Tibial nerve (tissue), 4 donors: ENCODE measurements around the gene ATP8A2. TPM values are rescaled to one million over a fixed set of nuclear protein-coding genes. Genes with fewer than 3 reads are reported as not detected.

ENCODE experiments used
- DNase-seq, 2 donors: peaks; one replicate each; pipeline ENCODE4 v3.0.0-alpha.2; 2019; ENCODE audit warnings: low spot score in 2 of 2
- H3K27ac ChIP-seq, 4 donors: fragments of 200-600 bp; sonication (generic) in 3 of 4; one replicate each; pipeline ENCODE4 v1.5.1; 2017 to 2019; ENCODE audit warnings: mild to moderate bottlenecking in 1 of 4
- H3K27me3 ChIP-seq, 2 donors: fragments of 200-600 bp; sonication (generic) in 1 of 2; one replicate each; pipeline versions ENCODE4 v1.5.1 to v1.6.0; 2017 to 2019
- H3K36me3 ChIP-seq, 3 donors: fragments of 200-600 bp; sonication (generic); one replicate each; pipeline ENCODE4 v1.5.1; 2018 to 2019
- H3K4me1 ChIP-seq, 4 donors: fragments of 200-600 bp; sonication (generic) in 3 of 4; one replicate each; pipeline ENCODE4 v1.5.1; 2017 to 2019
- H3K4me3 ChIP-seq, 4 donors: fragments of 200-600 bp; sonication (generic) in 3 of 4; one replicate each; pipeline ENCODE4 v1.5.1; 2017 to 2019; ENCODE audit warnings: mild to moderate bottlenecking in 1 of 4, moderate library complexity in 1 of 4
- H3K9me3 ChIP-seq, 4 donors: fragments of 200-600 bp; sonication (generic) in 3 of 4; one replicate each; pipeline ENCODE4 v1.5.1; 2017 to 2019
- EP300 ChIP-seq, 2 donors: sonication (generic); formaldehyde crosslinking; IDR thresholded peaks; one replicate each; pipeline ENCODE4 v1.6.1; 2017; ENCODE audit warnings: antibody characterized with exemption in 2 of 2, mild to moderate bottlenecking in 1 of 2
- POLR2A ChIP-seq, 2 donors: fragments of 450-650 bp; IDR thresholded peaks; one replicate each; pipeline ENCODE4 v1.6.1; 2017; ENCODE audit warnings: antibody characterized with exemption in 2 of 2, mild to moderate bottlenecking in 2 of 2, moderate library complexity in 2 of 2
- WGBS, 2 donors: methylation state at CpG; one replicate each; pipeline ENCODE4 v1.1.5; 2018; 5-methylcytosine and 5-hydroxymethylcytosine counted together
- total RNA-seq, 4 donors: library from RNA; depleted of rRNA; stranded (reverse); fragments of >200 nt; gene quantifications; one replicate each; pipeline ENCODE4 v1.1.0, GENCODE V29; 2016
- TF ChIP-seq, protein P1 (sequence below), 5 experiments: fragments of 200-600 bp in 3 of 5; fragments of 450-650 bp in 2 of 5; sonication (generic) in 3 of 5; IDR thresholded peaks; one replicate each; pipeline ENCODE4 v1.5.1; 2016 to 2019; ENCODE audit warnings: antibody characterized with exemption in 5 of 5, mild to moderate bottlenecking in 3 of 5, moderate library complexity in 2 of 5

The ATP8A2 gene
- total RNA-seq, 4 donors from 2014 or later = 0.30 to 1.7 (median 0.61) TPM

DNA sequence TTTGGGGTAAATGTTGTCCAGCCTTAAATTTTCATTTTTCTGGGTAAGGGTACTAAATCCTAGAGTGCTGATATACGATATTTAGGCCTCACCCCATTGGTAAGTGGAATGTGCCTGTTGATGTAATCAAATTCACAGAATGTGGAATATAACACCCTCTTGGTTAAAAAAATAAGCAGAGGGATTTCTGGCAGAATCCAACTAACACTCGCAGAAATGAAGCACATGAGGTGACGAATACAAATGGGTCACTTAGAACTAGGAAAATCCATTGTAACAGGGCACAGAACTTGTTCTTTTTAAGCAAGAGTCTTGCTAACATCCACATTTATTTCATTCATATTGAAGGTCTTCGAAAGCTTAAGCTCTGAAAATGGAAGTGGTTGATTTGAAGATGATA is 359.8 kb downstream of the ATP8A2 start:
- no peak for DNase-seq
- H3K27ac ChIP-seq = no peak overlapping the region
- H3K27me3 ChIP-seq = no peaks in the 10 kb centered on the region
- no peak overlapping the region for H3K4me3 ChIP-seq
- no peaks in the 10 kb centered on the region for H3K4me1 ChIP-seq
- H3K36me3 ChIP-seq = no peaks in the 10 kb centered on the region
- H3K9me3 ChIP-seq = no peaks in the 10 kb centered on the region
- 73 to 78% methylated on average over 4 of the region's 4 CpGs for WGBS, 2 donors
- TF ChIP-seq, protein P1, sequence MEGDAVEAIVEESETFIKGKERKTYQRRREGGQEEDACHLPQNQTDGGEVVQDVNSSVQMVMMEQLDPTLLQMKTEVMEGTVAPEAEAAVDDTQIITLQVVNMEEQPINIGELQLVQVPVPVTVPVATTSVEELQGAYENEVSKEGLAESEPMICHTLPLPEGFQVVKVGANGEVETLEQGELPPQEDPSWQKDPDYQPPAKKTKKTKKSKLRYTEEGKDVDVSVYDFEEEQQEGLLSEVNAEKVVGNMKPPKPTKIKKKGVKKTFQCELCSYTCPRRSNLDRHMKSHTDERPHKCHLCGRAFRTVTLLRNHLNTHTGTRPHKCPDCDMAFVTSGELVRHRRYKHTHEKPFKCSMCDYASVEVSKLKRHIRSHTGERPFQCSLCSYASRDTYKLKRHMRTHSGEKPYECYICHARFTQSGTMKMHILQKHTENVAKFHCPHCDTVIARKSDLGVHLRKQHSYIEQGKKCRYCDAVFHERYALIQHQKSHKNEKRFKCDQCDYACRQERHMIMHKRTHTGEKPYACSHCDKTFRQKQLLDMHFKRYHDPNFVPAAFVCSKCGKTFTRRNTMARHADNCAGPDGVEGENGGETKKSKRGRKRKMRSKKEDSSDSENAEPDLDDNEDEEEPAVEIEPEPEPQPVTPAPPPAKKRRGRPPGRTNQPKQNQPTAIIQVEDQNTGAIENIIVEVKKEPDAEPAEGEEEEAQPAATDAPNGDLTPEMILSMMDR (IDR thresholded peaks at IDR 0.05) = no peak
- TF ChIP-seq POLR2A (IDR thresholded peaks at IDR 0.05) = no peak
- TF ChIP-seq EP300 (IDR thresholded peaks at IDR 0.05) = no peak

DNA sequence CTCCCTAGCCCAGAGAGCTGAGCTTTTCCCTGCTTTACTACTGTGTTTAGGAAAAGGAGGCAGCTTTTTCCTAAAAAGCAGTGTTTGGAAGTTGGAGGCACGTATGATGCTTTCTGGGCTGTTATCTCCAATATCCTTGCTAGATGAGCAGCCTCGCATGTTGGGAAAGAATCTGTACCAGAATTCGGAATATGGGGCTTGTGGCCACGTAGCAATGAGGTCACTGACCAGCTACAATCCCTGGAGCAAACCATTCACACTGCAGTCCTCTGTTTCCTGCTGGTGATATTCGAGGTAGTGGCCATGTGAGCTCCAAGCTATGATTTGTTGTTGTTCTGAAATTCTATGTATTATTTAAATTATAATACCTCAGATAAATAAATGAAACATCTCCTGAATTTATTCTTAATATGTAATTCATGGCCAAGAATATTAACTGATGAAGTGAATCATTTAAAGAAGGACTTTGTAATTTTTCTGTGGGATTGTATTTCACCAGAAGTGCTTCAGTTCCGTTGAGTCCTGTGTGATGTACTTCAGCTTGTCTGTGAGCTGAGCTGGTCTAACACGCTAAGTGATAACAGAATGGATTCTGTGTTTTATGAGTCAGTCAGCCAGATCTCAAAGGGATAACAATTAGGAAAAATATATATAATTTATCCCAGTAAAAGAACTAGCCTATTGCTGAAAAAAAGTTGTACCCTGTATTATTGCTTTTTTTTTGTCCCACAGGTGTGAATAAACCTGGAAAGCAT is 360.5 kb downstream of the ATP8A2 start:
- DNase-seq = no peak
- Histone ChIP-seq H3K27ac (no peak overlapping the region), H3K4me3 (no peak overlapping the region), H3K9me3 (no peaks in the 10 kb centered on the region), H3K36me3 (no peaks in the 10 kb centered on the region), H3K27me3 (no peaks in the 10 kb centered on the region), H3K4me1 (no peaks in the 10 kb centered on the region)
- TF ChIP-seq POLR2A (IDR thresholded peaks at IDR 0.05) (no peak), EP300 (IDR thresholded peaks at IDR 0.05) (no peak)
- TF ChIP-seq, protein P1 (IDR thresholded peaks at IDR 0.05) = no peak
- WGBS, 2 donors = 41 to 54% methylated on average over 7 of the region's 7 CpGs

DNA sequence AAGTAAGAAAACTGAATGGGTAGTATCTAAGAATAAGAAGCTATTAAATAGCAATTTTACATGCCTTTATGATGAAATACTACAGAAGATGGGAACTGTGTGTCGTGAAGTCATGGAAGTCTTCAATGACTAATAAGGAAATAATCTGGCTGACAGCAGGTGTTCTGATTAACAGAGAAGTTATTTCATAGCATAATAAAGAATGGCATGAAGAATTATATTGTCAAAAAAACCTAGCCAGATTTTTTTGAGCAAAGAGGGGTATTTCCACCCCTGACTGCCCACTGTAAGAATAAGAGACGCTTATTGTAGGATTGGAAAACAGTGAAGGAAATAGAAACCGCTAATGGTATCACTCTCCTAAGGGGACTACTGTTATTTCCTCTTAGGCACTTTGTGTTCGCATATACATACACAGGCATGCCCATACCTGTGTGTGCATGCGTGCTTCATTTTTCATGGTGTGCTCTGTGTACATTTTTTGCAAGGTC is 361.3 kb downstream of the ATP8A2 start:
- no peaks in the 10 kb centered on the region for H3K4me1 ChIP-seq

DNA sequence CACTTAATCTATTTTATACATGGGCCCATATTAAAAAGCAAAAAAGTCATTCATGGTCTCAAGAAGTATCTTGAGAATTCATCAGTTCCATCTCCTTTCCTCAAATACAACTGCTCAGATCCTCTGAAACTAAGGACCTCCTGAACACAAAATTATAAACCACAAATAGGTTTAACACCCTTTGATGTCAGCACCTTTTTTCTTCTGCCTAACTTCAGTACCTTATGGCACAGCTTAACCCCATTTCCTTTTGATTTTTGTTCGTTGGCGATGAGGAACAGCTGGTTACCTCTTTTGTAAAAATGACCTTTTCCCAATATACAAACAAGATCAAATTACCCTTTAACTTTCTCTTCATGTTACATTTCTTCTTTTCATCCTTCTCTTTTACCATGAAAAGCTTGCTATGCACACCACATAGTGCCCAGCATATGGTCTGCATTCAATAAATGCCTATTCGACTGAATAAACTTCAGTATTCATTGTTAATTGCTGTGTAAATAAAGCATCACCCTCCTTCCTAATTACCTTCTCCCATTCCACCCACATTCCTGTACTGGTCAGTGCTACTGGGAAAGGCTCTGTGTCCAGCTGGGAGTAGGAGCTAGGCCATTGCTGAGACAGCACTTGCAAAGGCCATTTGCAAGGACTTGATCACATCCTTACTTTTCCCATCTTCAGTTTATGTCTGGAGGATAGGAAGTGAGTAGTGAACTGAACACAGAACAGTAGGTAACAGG is 362.1 kb downstream of the ATP8A2 start:
- WGBS, 2 donors = 59 to 68% methylated on average over 3 of the region's 3 CpGs
- H3K9me3 ChIP-seq = no peaks in the 10 kb centered on the region

More for the DNA sequence above, 361.3 kb downstream of the ATP8A2 start:
- Histone ChIP-seq H3K4me3 (no peak overlapping the region), H3K36me3 (no peaks in the 10 kb centered on the region), H3K9me3 (no peaks in the 10 kb centered on the region), H3K27ac (no peak overlapping the region), H3K27me3 (no peaks in the 10 kb centered on the region)
- no peak for DNase-seq
- TF ChIP-seq, protein P1 (IDR thresholded peaks at IDR 0.05) = no peak
- TF ChIP-seq POLR2A (IDR thresholded peaks at IDR 0.05) (no peak), EP300 (IDR thresholded peaks at IDR 0.05) (no peak)
- 86 to 89% methylated on average over 5 of the region's 5 CpGs for WGBS, 2 donors

More for the DNA sequence above, 362.1 kb downstream of the ATP8A2 start:
- peaks cover 0 to 3% (median 0%) of the 10 kb centered on the region in 4 donors for H3K4me1 ChIP-seq
- H3K36me3 ChIP-seq = no peaks in the 10 kb centered on the region
- H3K27me3 ChIP-seq = no peaks in the 10 kb centered on the region
- no peak for DNase-seq
- TF ChIP-seq, protein P1 (IDR thresholded peaks at IDR 0.05) = no peak
- TF ChIP-seq EP300 (IDR thresholded peaks at IDR 0.05) (no peak), POLR2A (IDR thresholded peaks at IDR 0.05) (no peak)
- no peak overlapping the region for H3K4me3 ChIP-seq
- H3K27ac ChIP-seq = no peak overlapping the region
